Ishikawa (cell line): ENCODE results near the gene BARHL2.

Experiments
- CEBPB ChIP-seq: IDR thresholded peaks from 2 replicates; pipeline ENCODE4 v1.6.1; 2012
- CREB1 ChIP-seq: IDR thresholded peaks from 2 replicates; pipeline ENCODE4 v1.6.1; 2012; ENCODE audit warnings: low read depth
- EGR1 ChIP-seq: IDR thresholded peaks from 2 replicates; pipeline ENCODE4 v1.6.1; 2012
- FOXM1 ChIP-seq: IDR thresholded peaks from 2 replicates; pipeline ENCODE4 v1.6.1; 2012; ENCODE audit warnings: low read depth, borderline replicate concordance
- MAX ChIP-seq: IDR thresholded peaks from 2 replicates; pipeline ENCODE4 v1.6.1; 2012
- NFIC ChIP-seq: IDR thresholded peaks from 2 replicates; pipeline ENCODE4 v1.6.1; 2012
- RAD21 ChIP-seq: IDR thresholded peaks from 2 replicates; pipeline ENCODE4 v1.6.1; 2012; ENCODE audit warnings: low read depth
- REST ChIP-seq: IDR thresholded peaks from 2 replicates; pipeline ENCODE4 v1.6.1; 2012; ENCODE audit warnings: low read depth, mild to moderate bottlenecking
- TAF1 ChIP-seq: IDR thresholded peaks from 2 replicates; pipeline ENCODE4 v1.6.1; 2012; ENCODE audit warnings: low read depth, mild to moderate bottlenecking
- TCF12 ChIP-seq: IDR thresholded peaks from 2 replicates; pipeline ENCODE4 v1.6.1; 2012; ENCODE audit warnings: low read depth
- TEAD4 ChIP-seq: IDR thresholded peaks from 2 replicates; pipeline ENCODE4 v1.6.1; 2012
- USF1 ChIP-seq: IDR thresholded peaks from 2 replicates; pipeline ENCODE4 v1.6.1; 2012
- YY1 ChIP-seq: IDR thresholded peaks from 2 replicates; pipeline ENCODE4 v1.6.1; 2012; ENCODE audit warnings: low read depth
- ZBTB7A ChIP-seq: IDR thresholded peaks from 2 replicates; pipeline ENCODE4 v1.6.1; 2012; ENCODE audit warnings: low read depth

The BARHL2 gene

GRCh38 chr1:90727917-90728501 lies 10.9 kb upstream of the BARHL2 start:
- TF ChIP-seq NFIC = no peak
- TF ChIP-seq FOXM1 = no peak
- no peak for TF ChIP-seq RAD21
- TF ChIP-seq CEBPB = no peak
- TF ChIP-seq MAX = no peak

- TF ChIP-seq FOXM1 (no peak), RAD21 (no peak), EGR1 (no peak), ZBTB7A (no peak), CEBPB (no peak), USF1 (no peak), YY1 (no peak), NFIC (no peak), REST (no peak), MAX (no peak), TEAD4 (no peak)
These were observed 9.9 kb upstream of the BARHL2 start for GRCh38 chr1:90726986-90727480.

GRCh38 chr1:90726425-90726985 lies 9.4 kb upstream of the BARHL2 start:
- TF ChIP-seq TEAD4 (no peak), MAX (no peak)

GRCh38 chr1:90725657-90726424 lies 8.7 kb upstream of the BARHL2 start:
- TF ChIP-seq TCF12 (no peak), CREB1 (no peak), TEAD4 (no peak), USF1 (no peak), RAD21 (no peak), YY1 (no peak), EGR1 (no peak), MAX (no peak), NFIC (no peak), CEBPB (no peak)

- TF ChIP-seq NFIC = no peak
- no peak for TF ChIP-seq RAD21
- no peak for TF ChIP-seq USF1
- TF ChIP-seq TCF12 = no peak
- no peak for TF ChIP-seq TEAD4
- no peak for TF ChIP-seq TAF1
- no peak for TF ChIP-seq ZBTB7A
- TF ChIP-seq MAX = no peak
- no peak for TF ChIP-seq YY1
These were observed 8.0 kb upstream of the BARHL2 start for GRCh38 chr1:90724926-90725656.

GRCh38 chr1:90724361-90724760 lies 7.3 kb upstream of the BARHL2 start:
- TF ChIP-seq REST = no peak
- TF ChIP-seq RAD21 = no peak
- no peak for TF ChIP-seq CREB1
- TF ChIP-seq TAF1 = no peak
- TF ChIP-seq YY1 = no peak
- no peak for TF ChIP-seq TCF12
- TF ChIP-seq NFIC = no peak
- TF ChIP-seq ZBTB7A = no peak
- no peak for TF ChIP-seq USF1
- TF ChIP-seq FOXM1 = no peak
- no peak for TF ChIP-seq TEAD4
- TF ChIP-seq EGR1 = no peak
